Left kidney (tissue), 2 donors: ENCODE results near the gene ACSF3. TPM values are rescaled to one million over a fixed set of nuclear protein-coding genes. Genes with fewer than 3 reads are reported as not detected.

Experiments used
- DNase-seq: peaks from one replicate; pipeline ENCODE4 v3.0.0-alpha.2; 2013
- polyA plus RNA-seq: library from polyadenylated mRNA; unstranded; fragments of 120-200 nt; gene quantifications from one replicate; pipeline ENCODE4 v1.2.1, GENCODE V29; 2013; ENCODE audit not compliant: insufficient read length

ACSF3 gene
- polyA plus RNA-seq, 1 donor = 30.5 TPM

DNA sequence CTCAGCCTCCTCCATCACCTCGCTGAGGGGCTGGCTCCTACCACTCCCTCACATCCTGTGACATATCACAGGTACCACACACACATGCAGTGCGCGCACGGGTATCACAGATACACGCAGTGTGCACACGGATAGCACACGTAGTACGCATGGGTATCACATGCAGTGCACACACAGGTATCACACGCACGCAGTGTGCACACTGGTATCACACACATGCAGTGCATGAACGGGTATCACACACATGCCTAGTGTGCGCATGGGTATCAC is 30.1 kb downstream of the ACSF3 start:
- no peak for DNase-seq

DNA sequence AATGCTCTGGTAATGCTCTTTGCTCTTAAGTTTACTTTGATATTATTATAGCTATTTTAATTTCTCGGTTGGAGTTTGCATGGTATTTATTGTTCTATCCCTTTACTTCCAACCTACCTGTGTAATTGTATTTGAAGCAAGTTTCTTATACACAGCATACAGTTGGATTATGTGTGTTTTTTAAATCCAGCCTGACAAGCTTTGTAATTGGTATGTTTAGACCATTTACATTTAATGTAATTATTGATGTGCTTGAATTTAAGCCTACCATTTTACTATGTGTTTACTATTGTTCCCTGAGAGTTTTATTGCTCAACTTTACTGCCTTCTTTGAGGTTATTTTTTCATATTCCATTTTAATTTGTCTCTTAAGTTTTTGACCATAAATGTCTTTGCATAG is 35.7 kb downstream of the ACSF3 start:
- DNase-seq = no peak

DNA sequence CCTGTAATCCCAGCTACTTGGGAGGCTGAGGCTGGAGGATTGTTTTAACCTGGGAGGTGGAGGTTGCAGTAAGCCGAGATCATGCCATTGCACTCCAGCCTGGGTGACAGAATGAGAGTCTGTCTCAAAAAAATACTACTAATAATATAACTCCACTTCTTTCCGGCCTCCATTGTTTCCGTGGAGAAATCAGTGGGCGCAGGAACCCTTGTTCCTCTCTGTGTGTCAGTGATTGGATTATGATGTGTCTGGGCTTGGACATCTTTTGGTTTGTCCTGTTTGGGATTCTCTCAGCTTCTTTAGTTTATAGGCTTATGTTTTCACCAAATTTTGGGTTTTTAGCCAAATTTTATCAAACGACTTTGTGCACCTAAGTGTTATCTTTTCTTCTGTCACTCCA is 36.8 kb downstream of the ACSF3 start:
- no peak for DNase-seq

DNA sequence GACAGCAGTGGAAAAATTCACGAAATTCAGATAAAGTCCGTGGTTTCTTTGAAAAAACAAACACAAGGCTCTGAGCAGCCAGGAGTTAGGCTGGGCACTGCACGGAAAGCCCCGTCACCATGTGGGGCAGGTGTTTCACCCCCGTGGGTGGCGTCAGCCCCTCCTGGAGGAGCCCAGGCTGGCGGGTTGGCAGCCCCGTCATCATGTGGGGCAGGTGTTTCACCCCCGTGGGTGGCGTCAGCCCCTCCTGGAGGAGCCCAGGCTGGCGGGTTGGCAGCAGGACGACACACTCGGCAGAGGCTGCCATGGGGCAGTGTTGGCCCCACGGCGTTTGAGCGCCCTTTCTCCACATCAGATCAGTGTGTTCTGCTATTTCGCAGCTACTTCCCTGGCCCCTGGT is 38.1 kb downstream of the ACSF3 start:
- no peak for DNase-seq

DNA sequence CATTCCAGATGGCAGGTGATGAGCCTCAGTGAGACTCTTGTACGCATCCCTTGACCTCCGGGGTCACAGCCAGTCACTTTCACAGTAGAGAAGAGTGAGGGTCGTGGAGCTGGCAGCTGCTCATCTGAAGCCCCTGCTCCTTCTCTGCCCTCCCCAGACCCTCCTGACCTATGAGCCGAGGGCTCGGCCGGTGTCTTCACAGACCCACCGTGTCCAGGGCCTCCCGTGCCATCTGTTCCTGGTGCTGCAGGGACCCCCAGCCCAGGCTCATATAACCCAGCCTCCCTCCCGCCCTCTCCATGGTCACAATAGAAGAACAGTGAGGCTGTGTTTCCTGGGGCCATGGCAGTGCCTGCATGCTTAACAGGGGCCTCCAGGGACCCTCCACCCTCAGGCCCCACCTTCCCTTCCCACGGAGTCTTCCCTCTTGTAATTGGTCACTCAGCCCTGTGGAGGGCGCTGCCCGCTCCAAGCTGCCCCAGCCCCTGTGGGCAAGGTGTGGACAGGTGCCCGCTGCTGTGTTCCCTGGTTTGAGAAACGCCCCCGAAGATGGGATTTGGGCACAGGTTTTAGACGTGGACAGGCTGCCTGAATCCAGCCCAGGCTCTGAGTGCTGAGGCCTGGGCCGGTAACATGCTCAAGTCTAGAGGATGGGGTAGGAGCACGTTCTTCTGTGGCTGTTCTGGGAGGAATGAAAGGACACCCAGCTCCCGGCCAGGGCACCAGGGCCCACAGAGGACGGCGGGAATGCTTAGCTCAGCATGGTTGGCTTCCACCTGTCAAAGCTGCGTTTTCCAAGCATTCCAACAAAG is 38.7 kb downstream of the ACSF3 start:
- no peak for DNase-seq

GRCh38 chr16:89133457-89134127 is 39.9 kb downstream of the ACSF3 start:
- no peak for DNase-seq

- DNase-seq = no peak
Observed at GRCh38 chr16:89134269-89134668, 40.6 kb downstream of the ACSF3 start.

DNA sequence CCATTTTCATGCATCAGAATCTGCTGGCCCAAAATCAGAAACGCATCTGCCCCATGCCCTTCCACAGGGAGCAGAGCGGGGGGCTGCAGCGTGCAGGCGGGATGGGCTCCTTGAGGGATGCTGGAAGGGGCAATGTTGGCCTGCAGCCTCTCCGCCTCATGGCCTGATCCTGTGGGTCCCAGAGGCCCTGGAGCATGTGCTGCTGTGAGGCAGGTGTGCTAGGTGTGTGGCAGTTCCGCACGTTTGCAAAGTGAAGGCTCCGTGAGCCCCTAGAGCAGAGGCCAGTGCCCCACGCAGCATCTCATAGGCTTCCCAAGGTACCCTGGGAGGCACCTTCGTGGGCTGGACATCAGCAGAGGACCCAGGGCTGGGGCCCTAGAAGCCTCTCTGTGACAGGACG is 41.5 kb downstream of the ACSF3 start:
- no peak for DNase-seq

GRCh38 chr16:89135971-89136765 is 42.5 kb downstream of the ACSF3 start:
- no peak for DNase-seq

GRCh38 chr16:89136931-89137330 is 43.3 kb downstream of the ACSF3 start:
- no peak for DNase-seq

DNA sequence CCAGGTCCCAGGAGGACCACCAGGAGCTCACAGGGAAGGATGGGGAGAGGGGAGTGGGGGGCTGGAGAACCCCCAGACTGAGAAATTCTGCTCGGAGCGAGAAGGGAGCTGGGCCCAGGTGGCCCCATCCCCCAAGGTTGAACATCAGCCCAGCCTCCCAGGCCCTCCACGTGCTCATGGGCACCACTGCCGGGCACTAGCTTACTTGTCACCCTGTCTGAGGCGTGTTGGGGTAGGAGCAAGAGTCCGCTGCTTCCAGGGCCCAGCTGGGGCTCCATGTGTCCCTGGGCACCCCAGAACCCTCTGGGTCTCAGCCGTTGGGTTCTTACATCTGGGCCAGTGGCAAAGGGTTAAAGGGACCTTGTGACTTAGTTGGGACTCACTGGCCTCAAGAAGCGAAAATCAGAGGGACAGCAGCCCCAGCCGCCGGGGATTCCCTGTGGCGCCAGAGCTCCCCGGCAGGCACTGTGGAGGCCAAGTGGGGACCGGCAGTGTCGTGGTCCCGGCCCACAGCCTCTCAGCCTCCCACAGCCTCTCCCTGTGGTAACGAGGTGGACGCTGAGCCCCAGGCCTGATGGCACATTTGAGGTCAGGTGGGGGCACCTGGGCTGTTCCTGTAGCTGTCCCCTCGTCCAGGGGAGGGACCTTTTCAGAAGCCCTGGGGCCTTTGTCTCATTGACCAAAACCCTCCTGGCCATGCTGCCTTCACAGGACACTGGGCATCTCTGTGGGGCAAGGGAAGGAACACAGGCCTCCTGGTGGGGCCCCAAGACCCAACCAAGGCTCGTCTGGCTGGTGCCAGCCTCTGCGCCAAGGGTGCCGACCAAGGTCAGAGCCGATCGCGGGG is 44.2 kb downstream of the ACSF3 start:
- no peak for DNase-seq

- DNase-seq = no peak
Observed at GRCh38 chr16:89138513-89138795, 44.8 kb downstream of the ACSF3 start.

- DNase-seq = no peak
Observed at GRCh38 chr16:89138843-89139520, 45.3 kb downstream of the ACSF3 start.

DNA sequence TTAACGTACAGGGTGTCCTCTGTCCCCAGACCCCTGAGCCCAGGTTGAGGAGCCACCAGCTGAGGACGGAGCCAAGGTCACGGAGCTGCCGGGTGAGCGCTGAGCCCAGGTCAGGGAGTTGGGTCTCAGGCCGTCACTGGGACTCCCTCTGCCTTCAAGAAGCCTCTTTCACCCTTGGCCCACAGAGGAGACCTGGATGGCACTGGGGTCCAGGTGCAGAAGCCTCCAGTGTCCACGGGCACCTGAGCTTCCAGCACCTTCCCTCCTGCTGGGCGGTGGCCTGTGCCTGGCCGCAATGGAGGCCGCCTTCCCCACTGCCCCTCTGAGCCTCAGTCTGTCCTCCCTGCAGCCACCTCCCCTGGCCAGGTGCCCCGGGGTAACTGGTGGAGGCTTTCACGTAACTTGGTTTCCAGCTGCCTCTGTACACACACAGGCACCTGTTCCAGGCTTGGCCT is 46.3 kb downstream of the ACSF3 start:
- no peak for DNase-seq

DNA sequence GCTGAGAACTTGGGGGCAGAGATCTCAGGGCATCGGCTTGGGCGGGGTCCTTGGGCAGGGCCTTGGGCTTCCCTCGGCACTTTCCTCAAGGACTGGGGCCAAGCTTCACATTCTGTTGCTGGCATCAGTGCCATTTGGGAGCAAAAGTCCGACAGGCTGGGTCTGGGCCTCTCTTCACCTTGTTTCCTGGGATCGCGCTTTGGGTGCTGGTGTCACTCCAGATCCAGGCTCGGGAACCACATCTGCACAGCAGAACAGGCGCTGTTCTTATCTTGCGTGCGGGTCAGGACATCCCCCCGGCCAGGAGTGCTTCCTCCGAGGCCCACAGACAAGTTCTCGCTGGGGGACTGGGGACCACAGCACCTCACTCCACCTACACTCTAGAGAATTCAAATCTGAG is 46.7 kb downstream of the ACSF3 start:
- no peak for DNase-seq

DNA sequence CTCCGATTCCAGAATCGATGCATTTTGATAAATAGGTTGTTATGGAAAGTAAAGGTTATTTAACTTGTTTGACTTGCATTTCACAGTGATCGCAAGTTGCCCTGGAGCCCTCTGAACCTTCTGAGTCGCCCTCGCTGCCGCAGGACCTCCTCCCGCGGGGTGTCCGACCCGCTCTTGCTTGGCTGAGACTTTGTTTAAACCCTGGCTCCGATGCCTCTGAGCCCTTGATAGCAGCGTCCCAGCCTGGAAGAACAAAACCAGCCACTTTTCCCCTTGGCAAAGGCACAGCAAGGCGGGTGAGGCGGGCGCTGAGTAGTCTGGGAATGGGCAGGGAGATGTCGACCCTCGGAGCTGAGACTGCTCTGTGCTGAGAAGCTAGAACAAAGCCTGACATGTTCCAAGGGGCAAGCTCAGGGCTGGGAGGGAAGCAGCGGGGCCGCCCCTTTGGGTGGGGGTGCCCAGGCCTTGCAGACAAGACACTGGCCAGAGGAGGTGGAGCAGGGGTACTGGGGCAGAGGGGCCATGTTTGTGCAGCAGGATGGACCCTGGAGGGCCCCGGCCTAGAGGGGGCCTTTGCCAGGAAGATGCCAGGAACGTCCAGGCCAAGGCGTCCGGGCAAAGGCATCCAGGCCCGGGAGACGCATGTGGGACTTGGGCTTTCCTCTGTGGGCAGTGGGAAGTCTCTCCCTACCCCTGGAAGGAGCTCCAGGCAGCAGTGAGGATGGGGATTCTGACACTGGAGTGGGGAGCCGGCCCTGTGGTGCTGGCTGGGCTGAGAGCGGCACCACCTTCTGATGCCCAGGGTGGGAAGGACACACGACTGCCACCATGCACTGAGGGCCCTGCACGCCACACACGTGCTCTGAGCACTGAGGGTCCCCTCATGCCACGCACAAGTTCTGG is 47.6 kb downstream of the ACSF3 start:
- DNase-seq = no peak

DNA sequence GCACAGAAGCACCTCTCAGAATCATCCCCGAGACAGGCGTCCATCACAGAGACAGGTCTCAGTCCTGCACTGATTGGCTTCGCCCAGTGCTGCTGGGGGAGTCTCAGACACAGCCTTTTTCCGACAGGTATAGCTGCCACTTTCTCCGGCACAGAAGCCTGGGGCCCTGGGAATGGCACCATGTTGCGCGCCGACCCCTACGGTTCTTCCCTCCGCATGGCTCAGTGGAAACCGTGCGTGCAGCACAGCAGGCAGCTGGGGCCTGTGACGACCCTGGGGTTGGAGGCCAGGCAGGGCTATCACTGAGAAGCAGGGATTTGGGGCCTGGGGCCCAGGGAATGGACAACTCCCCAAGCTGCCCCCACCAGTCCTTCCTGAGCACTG is 48.2 kb downstream of the ACSF3 start:
- no peak for DNase-seq

- no peak for DNase-seq
Observed at GRCh38 chr16:89142474-89143195, 49.0 kb downstream of the ACSF3 start.

DNA sequence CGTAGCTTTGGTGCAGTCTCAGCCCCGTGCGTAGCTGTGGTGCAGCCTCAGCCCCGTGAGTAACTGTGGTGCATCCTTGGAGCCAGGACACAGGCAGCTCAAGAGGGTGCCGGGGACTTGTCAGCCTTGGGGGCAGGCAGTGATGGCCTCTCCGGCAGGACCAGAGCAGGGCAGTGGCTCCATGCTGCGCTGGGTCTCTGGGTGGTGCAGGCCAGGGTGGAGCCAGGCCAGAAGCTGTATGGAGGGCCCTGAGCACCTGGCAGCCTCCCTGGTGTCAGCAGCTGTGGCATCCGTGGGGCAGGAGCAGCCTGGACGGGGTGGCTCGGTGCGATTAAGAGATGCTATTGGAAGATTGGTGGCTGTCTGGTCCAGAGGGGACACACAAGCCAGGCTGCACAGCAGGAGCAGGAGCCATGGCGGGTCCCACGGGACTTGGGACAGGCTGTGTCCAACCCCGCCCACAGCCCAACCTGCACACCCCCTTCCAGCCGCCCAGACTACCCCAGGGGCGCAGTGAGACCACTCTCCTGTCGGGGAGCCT is 49.6 kb downstream of the ACSF3 start:
- no peak for DNase-seq
